Smooth muscle cell (in vitro differentiated cells): ENCODE measurements around the gene ICE1. TPM values are rescaled to one million over a fixed set of nuclear protein-coding genes. Genes with fewer than 3 reads are reported as not detected.
A peak's percentile ranks its signal among the peaks of the same experiment; 100 is the strongest.

Experiments
- DNase-seq: peaks from one replicate; lab custom pipeline; 2025; ENCODE audit not compliant: unreplicated experiment; lab: John Stamatoyannopoulos, UW
- H2AFZ ChIP-seq: fragments of 200-600 bp; sonication (generic); 2 replicates; pipeline ENCODE4 v1.6.0; 2016; ENCODE audit warnings: antibody characterized with exemption, low read depth, mild to moderate bottlenecking
- H3F3A ChIP-seq: fragments of 200-600 bp; sonication (generic); 2 replicates; pipeline ENCODE4 v1.6.0; 2017; ENCODE audit warnings: antibody characterized with exemption, low read depth
- H3K27ac ChIP-seq: fragments of 200-600 bp; sonication (generic); 2 replicates; pipeline ENCODE4 v1.5.1; 2016; ENCODE audit warnings: low read depth, mild to moderate bottlenecking
- H3K27me3 ChIP-seq: fragments of 200-600 bp; sonication (generic); 2 replicates; pipeline ENCODE4 v1.6.1; 2016; ENCODE audit warnings: low read depth, mild to moderate bottlenecking
- H3K36me3 ChIP-seq: fragments of 200-600 bp; sonication (generic); 2 replicates; pipeline ENCODE4 v1.5.1; 2016; ENCODE audit warnings: low read depth
- H3K4me1 ChIP-seq: fragments of 200-600 bp; sonication (generic); 2 replicates; pipeline ENCODE4 v1.5.1; 2016; ENCODE audit warnings: low read depth
- H3K4me2 ChIP-seq: fragments of 200-600 bp; sonication (generic); 2 replicates; pipeline ENCODE4 v1.6.0; 2016; ENCODE audit warnings: mild to moderate bottlenecking
- H3K4me3 ChIP-seq: fragments of 200-600 bp; sonication (generic); 2 replicates; pipeline ENCODE4 v1.5.1; 2016; ENCODE audit warnings: mild to moderate bottlenecking
- H3K79me2 ChIP-seq: fragments of 200-600 bp; sonication (generic); 2 replicates; pipeline ENCODE4 v1.6.0; 2016; ENCODE audit warnings: low read depth, mild to moderate bottlenecking
- H3K9ac ChIP-seq: fragments of 200-600 bp; sonication (generic); 2 replicates; pipeline ENCODE4 v1.6.0; 2016; ENCODE audit warnings: low read depth
- H3K9me3 ChIP-seq: fragments of 200-600 bp; sonication (generic); replicated peaks from 2 replicates; pipeline ENCODE4 v1.5.1; 2016; ENCODE audit warnings: low read depth
- H4K20me1 ChIP-seq: fragments of 200-600 bp; sonication (generic); 2 replicates; pipeline ENCODE4 v1.6.0; 2016; ENCODE audit warnings: low read depth
- WGBS: methylation state at CpG from one replicate; pipeline ENCODE4 v1.1.7; 2016; ENCODE audit warnings: low lambda C conversion rate; 5-methylcytosine and 5-hydroxymethylcytosine counted together
- polyA plus RNA-seq: library from polyadenylated mRNA; unstranded; fragments of >200 nt; fragmentation: Nextera tagmentation; extraction: Ambion mirVana; gene quantifications from 2 replicates; pipeline ENCODE4 v1.2.1, GENCODE V29; 2016
- total RNA-seq: library from RNA; depleted of rRNA; stranded (reverse); fragments of >200 nt; gene quantifications from 2 replicates; pipeline ENCODE4 v1.2.3, GENCODE V29; 2014
- TF ChIP-seq, protein P1 (sequence below): fragments of 200-600 bp; sonication (generic); IDR thresholded peaks from 2 replicates; pipeline ENCODE4 v1.5.1; 2017; ENCODE audit warnings: borderline replicate concordance, mild to moderate bottlenecking, antibody characterized with exemption; ENCODE audit not compliant: insufficient read depth, poor library complexity, severe bottlenecking

Gene ICE1
- total and polyA plus RNA-seq, 2 experiments from 2014 or later, result 10.2 to 25.4 TPM

DNA sequence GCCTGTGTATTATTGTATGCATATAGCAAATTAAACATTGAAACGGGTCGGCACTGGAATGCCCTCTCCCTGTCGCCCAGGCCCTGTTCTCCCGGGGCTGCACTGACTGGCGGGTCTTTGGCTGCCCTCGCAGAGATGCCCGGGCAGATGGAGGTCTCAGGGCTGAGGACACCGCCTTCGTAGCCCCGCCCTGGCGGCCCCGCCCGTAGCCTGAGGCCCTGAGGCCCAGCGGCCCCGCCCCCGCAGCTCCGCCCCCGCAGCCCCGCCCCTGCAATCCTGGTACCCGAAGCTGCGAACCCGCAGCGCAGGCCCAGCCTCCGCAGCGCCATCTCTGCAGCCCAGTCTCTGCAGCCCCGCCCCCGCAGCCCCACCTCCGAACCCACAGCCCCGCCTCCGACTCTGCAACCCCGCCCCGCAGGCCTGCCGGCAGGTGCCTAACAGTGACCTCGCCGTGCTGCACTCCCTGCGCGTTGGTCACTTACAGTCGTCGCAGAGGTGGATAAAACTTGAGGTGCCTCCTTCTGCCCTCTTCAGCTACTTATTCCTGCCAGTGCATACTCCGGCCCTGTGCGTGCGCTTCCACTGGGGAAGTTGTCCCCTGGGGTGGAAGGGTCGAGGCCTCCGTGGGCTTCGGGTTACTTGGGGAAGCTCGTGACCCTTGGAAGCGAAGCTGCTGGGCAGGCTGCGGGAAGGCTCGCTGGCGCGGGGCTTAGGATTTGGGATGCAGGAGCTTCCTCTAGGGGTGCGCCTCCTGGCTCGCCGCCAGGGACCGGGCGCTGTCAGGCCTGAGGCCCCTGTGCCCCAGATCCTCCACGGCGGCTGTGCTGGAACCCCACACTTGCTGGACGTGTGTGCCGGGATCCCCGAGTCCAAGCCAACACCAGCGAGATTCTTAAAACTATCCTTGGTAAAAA is 72.3 kb downstream of the ICE1 start:
- DNase-seq, result no peak
- H3F3A ChIP-seq, result no peaks in the 10 kb centered on the region
- H3K27me3 ChIP-seq, result no peaks in the 10 kb centered on the region
- no peaks in the 10 kb centered on the region for H3K9me3 ChIP-seq
- H2AFZ ChIP-seq, result no peak overlapping the region
- H3K4me1 ChIP-seq, result peaks cover 3% of the 10 kb centered on the region
- H3K79me2 ChIP-seq, result no peaks in the 10 kb centered on the region
- H3K36me3 ChIP-seq, result peaks cover 1% of the 10 kb centered on the region
- 42% methylated on average over 42 of the region's 62 CpGs for WGBS
- peak overlapping the region; percentile 68 for H3K4me2 ChIP-seq
- no peak overlapping the region for H3K9ac ChIP-seq
- TF ChIP-seq, protein P1, sequence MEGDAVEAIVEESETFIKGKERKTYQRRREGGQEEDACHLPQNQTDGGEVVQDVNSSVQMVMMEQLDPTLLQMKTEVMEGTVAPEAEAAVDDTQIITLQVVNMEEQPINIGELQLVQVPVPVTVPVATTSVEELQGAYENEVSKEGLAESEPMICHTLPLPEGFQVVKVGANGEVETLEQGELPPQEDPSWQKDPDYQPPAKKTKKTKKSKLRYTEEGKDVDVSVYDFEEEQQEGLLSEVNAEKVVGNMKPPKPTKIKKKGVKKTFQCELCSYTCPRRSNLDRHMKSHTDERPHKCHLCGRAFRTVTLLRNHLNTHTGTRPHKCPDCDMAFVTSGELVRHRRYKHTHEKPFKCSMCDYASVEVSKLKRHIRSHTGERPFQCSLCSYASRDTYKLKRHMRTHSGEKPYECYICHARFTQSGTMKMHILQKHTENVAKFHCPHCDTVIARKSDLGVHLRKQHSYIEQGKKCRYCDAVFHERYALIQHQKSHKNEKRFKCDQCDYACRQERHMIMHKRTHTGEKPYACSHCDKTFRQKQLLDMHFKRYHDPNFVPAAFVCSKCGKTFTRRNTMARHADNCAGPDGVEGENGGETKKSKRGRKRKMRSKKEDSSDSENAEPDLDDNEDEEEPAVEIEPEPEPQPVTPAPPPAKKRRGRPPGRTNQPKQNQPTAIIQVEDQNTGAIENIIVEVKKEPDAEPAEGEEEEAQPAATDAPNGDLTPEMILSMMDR, result no peak
- no peak overlapping the region for H3K27ac ChIP-seq
- peak overlapping the region; percentile 16 for H3K4me3 ChIP-seq
- H4K20me1 ChIP-seq, result no peaks in the 10 kb centered on the region

DNA sequence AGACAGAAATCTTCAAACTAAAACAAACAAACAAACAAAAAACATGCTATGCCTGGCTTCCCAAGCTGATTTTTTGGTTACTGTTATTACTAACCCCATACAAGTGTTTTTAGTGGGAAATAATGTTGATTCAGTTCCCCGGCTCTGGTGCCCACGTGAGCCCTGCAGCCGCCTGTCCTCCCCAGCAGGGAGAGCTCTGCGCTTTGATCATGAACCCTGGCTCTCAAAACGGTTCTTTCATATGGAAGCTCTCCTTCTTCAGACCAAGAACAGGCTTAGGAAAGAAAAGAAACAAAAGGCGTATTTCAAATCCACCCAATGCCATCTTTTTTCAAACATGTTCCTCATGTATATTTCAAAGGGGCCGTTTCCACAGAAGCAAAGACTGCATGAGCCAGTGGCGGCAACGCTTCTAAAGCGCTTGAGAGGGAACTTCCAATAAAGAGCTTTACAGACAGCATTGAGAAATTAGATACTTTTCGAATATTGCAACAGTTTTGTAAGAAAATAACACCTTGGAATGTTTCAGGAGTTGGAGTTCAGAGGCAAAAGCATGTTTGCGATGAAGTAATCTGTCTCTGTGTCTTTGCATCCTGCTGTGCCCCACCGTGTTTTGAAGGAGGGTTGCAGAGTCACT is 74.8 kb downstream of the ICE1 start:
- Histone ChIP-seq H3K27ac (no peak overlapping the region), H4K20me1 (no peaks in the 10 kb centered on the region), H3K79me2 (no peaks in the 10 kb centered on the region), H3K36me3 (no peaks in the 10 kb centered on the region), H3F3A (no peaks in the 10 kb centered on the region), H3K4me1 (peaks cover 3% of the 10 kb centered on the region), H3K4me2 (no peak overlapping the region), H2AFZ (no peak overlapping the region), H3K27me3 (no peaks in the 10 kb centered on the region), H3K9me3 (no peaks in the 10 kb centered on the region), H3K4me3 (no peak overlapping the region), H3K9ac (no peak overlapping the region)
- peak; percentile 7 for DNase-seq
- TF ChIP-seq, protein P1, result peak; percentile 79
- 37% methylated on average over 13 of the region's 13 CpGs for whole genome bisulfite sequencing

DNA sequence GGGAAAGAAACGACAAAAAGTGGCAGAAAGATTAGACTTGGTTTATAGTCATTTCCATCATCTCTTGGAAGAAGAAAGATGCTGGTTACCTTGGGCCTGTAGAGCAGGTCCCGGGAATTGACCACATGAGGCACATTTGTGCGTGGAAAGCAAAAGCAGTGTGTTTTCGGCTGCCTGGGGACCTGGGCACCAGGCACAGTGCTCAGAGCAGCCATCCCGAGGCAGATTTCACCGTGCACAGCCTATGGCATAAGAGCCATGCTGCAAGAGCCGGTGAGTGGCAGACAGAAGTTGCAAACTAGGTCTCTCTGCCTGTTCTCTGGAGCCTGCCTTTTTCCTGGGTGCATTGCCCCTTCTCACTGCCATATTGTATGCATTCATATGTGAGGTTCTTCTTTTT is 77.0 kb downstream of the ICE1 start:
- H3K4me1 ChIP-seq, result peaks cover under 1% of the 10 kb centered on the region
- no peak for DNase-seq
- H3K9me3 ChIP-seq, result no peaks in the 10 kb centered on the region
- no peak overlapping the region for H2AFZ ChIP-seq
- H3K27me3 ChIP-seq, result no peaks in the 10 kb centered on the region
- no peaks in the 10 kb centered on the region for H4K20me1 ChIP-seq
- no peaks in the 10 kb centered on the region for H3K36me3 ChIP-seq
- WGBS, result 96% methylated on average over 7 of the region's 7 CpGs
- no peak overlapping the region for H3K9ac ChIP-seq
- no peaks in the 10 kb centered on the region for H3F3A ChIP-seq
- TF ChIP-seq, protein P1, result no peak
- H3K4me3 ChIP-seq, result no peak overlapping the region
- H3K27ac ChIP-seq, result no peak overlapping the region
- H3K4me2 ChIP-seq, result no peak overlapping the region
- no peaks in the 10 kb centered on the region for H3K79me2 ChIP-seq
